ENCODE measurements around the gene ASPHD2. TPM values are rescaled to one million over a fixed set of nuclear protein-coding genes. Genes with fewer than 3 reads are reported as not detected.

Gene ASPHD2
- polyA plus RNA-seq, 1 donor from 2014 or later, result 18.7 TPM

DNA sequence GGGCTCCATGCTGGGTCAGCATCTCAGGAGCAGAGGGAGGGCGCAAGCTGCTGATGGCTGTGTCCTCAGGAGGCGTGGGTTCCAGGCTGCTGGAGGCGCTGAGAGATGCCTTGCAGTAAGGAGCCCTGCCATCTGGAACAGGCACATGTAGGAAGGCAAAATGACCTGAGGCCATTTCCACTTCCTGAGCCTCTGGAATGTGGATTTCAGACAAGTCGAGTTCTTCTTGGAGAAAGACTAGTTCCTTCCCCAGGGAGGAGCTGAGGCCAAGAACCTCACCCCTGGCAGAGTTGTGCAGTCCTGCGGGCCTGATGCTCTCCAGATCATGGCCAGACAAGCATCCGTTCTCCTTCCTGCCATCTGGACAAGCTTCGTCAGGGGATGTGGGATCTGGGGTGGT lies 35.3 kb downstream of the ASPHD2 start:
- Histone ChIP-seq H3K4me2 (ENCODE audit: low read length) (no peak overlapping the region), H3K9ac (ENCODE audit: low read length) (peak overlapping the region; percentile 55), H3F3A (ENCODE audit: insufficient read depth, low read length, poor library complexity, severe bottlenecking) (no peaks in the 10 kb centered on the region), H3K9me2 (ENCODE audit: insufficient read depth, low read length) (no peaks in the 10 kb centered on the region), H3K79me2 (replicated peaks; ENCODE audit: insufficient read depth, low read length) (peaks cover 7% of the 10 kb centered on the region), H3K27me3 (ENCODE audit: insufficient read depth, low read depth, low read length) (no peaks in the 10 kb centered on the region), H3K4me3 (ENCODE audit: low read length) (no peak overlapping the region), H2AFZ (ENCODE audit: low read depth, low read length) (no peak overlapping the region), H3K27ac (ENCODE audit: low read length) (peak overlapping the region; percentile 79), H3K36me3 (ENCODE audit: insufficient read depth, low read length) (peaks cover 13% of the 10 kb centered on the region), H4K20me1 (ENCODE audit: insufficient read depth) (no peaks in the 10 kb centered on the region), H3K9me3 (ENCODE audit: low read length) (no peaks in the 10 kb centered on the region)
- TF ChIP-seq RAD21 (conservative IDR thresholded peaks at IDR 0.05) (no peak), POLR2AphosphoS5 (IDR thresholded peaks at IDR 0.05) (no peak), SMC3 (conservative IDR thresholded peaks at IDR 0.05; ENCODE audit: poor library complexity) (no peak), TAF1 (IDR thresholded peaks at IDR 0.05; ENCODE audit: low read depth) (no peak)
- TF ChIP-seq, protein P1, sequence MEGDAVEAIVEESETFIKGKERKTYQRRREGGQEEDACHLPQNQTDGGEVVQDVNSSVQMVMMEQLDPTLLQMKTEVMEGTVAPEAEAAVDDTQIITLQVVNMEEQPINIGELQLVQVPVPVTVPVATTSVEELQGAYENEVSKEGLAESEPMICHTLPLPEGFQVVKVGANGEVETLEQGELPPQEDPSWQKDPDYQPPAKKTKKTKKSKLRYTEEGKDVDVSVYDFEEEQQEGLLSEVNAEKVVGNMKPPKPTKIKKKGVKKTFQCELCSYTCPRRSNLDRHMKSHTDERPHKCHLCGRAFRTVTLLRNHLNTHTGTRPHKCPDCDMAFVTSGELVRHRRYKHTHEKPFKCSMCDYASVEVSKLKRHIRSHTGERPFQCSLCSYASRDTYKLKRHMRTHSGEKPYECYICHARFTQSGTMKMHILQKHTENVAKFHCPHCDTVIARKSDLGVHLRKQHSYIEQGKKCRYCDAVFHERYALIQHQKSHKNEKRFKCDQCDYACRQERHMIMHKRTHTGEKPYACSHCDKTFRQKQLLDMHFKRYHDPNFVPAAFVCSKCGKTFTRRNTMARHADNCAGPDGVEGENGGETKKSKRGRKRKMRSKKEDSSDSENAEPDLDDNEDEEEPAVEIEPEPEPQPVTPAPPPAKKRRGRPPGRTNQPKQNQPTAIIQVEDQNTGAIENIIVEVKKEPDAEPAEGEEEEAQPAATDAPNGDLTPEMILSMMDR (IDR thresholded peaks at IDR 0.05; ENCODE audit: poor library complexity, severe bottlenecking), result no peak

DNA sequence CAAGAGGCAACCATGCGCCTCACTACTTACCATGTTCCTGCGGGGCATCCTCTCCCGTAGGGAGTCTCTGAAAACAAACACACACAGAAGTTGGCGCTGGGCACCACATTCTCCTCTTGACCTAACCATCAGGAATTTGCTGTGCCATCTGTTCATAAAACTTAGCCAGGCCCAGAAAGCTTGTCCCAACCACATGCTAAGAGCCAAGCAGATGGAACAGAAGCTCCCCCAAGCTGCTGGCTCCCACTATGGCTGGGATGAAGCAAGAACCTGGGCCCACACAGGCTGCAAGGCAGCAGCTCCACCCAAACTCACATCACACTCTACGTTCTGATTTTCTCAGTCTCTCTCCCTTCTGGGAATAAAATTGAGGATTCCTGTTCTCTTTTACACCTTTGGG lies 37.1 kb downstream of the ASPHD2 start:
- H3K27ac ChIP-seq (ENCODE audit: low read length), result no peak overlapping the region
- H3K9ac ChIP-seq (ENCODE audit: low read length), result no peak overlapping the region
- TF ChIP-seq POLR2AphosphoS5 (IDR thresholded peaks at IDR 0.05), result no peak
- TF ChIP-seq EZH2 (IDR thresholded peaks at IDR 0.05; ENCODE audit: borderline replicate concordance, insufficient read depth, low read length, poor library complexity, severe bottlenecking), result no peak
- TF ChIP-seq MXI1 (conservative IDR thresholded peaks at IDR 0.05; ENCODE audit: poor library complexity, severe bottlenecking), result no peak
- no peak for TF ChIP-seq SMC3 (conservative IDR thresholded peaks at IDR 0.05; ENCODE audit: poor library complexity)
- TF ChIP-seq, protein P2, sequence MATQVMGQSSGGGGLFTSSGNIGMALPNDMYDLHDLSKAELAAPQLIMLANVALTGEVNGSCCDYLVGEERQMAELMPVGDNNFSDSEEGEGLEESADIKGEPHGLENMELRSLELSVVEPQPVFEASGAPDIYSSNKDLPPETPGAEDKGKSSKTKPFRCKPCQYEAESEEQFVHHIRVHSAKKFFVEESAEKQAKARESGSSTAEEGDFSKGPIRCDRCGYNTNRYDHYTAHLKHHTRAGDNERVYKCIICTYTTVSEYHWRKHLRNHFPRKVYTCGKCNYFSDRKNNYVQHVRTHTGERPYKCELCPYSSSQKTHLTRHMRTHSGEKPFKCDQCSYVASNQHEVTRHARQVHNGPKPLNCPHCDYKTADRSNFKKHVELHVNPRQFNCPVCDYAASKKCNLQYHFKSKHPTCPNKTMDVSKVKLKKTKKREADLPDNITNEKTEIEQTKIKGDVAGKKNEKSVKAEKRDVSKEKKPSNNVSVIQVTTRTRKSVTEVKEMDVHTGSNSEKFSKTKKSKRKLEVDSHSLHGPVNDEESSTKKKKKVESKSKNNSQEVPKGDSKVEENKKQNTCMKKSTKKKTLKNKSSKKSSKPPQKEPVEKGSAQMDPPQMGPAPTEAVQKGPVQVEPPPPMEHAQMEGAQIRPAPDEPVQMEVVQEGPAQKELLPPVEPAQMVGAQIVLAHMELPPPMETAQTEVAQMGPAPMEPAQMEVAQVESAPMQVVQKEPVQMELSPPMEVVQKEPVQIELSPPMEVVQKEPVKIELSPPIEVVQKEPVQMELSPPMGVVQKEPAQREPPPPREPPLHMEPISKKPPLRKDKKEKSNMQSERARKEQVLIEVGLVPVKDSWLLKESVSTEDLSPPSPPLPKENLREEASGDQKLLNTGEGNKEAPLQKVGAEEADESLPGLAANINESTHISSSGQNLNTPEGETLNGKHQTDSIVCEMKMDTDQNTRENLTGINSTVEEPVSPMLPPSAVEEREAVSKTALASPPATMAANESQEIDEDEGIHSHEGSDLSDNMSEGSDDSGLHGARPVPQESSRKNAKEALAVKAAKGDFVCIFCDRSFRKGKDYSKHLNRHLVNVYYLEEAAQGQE (IDR thresholded peaks at IDR 0.05; ENCODE audit: borderline replicate concordance), result no peak
- no peak for TF ChIP-seq RAD21 (conservative IDR thresholded peaks at IDR 0.05)
- TF ChIP-seq, protein P1 (IDR thresholded peaks at IDR 0.05; ENCODE audit: poor library complexity, severe bottlenecking), result no peak
- TF ChIP-seq EP300 (conservative IDR thresholded peaks at IDR 0.05; ENCODE audit: poor library complexity, severe bottlenecking), result no peak
- H3K4me3 ChIP-seq (ENCODE audit: low read length), result no peak overlapping the region
- H3F3A ChIP-seq (ENCODE audit: insufficient read depth, low read length, poor library complexity, severe bottlenecking), result no peaks in the 10 kb centered on the region
- peaks cover 13% of the 10 kb centered on the region for H3K36me3 ChIP-seq (ENCODE audit: insufficient read depth, low read length)
- H3K9me3 ChIP-seq (ENCODE audit: low read length), result no peaks in the 10 kb centered on the region
- H4K20me1 ChIP-seq (ENCODE audit: insufficient read depth), result no peaks in the 10 kb centered on the region
- no peaks in the 10 kb centered on the region for H3K79me2 ChIP-seq (replicated peaks; ENCODE audit: insufficient read depth, low read length)
- H2AFZ ChIP-seq (ENCODE audit: low read depth, low read length), result no peak overlapping the region
- H3K4me2 ChIP-seq (ENCODE audit: low read length), result no peak overlapping the region
- H3K27me3 ChIP-seq (ENCODE audit: insufficient read depth, low read depth, low read length), result no peaks in the 10 kb centered on the region
- no peaks in the 10 kb centered on the region for H3K9me2 ChIP-seq (ENCODE audit: insufficient read depth, low read length)

All from neural cell (in vitro differentiated cells).